Astrocyte (in vitro differentiated cells and primary cell): Measurements from ENCODE around the gene ANKRD28.
"Not testable (repeated sequence)": the region's sequence is repeated elsewhere in the genome, so short reads cannot be mapped to it uniquely, and the experiment has no call there.

ENCODE experiments used
- EZH2 ChIP-seq: IDR thresholded peaks from 2 replicates; pipeline ENCODE4 v1.6.1; 2012; ENCODE audit warnings: mild to moderate bottlenecking, low read length, inconsistent platforms; ENCODE audit not compliant: insufficient read depth
- TF ChIP-seq, protein P1 (sequence below): IDR thresholded peaks from 2 replicates; pipeline ENCODE4 v1.5.1; 2011; ENCODE audit warnings: low read depth, mild to moderate bottlenecking, inconsistent platforms, low read length, moderate library complexity; ENCODE audit not compliant: insufficient read depth

GRCh38 chr3:15841091-15841973 lies 43.6 kb upstream of the ANKRD28 start:
- TF ChIP-seq, protein P1, sequence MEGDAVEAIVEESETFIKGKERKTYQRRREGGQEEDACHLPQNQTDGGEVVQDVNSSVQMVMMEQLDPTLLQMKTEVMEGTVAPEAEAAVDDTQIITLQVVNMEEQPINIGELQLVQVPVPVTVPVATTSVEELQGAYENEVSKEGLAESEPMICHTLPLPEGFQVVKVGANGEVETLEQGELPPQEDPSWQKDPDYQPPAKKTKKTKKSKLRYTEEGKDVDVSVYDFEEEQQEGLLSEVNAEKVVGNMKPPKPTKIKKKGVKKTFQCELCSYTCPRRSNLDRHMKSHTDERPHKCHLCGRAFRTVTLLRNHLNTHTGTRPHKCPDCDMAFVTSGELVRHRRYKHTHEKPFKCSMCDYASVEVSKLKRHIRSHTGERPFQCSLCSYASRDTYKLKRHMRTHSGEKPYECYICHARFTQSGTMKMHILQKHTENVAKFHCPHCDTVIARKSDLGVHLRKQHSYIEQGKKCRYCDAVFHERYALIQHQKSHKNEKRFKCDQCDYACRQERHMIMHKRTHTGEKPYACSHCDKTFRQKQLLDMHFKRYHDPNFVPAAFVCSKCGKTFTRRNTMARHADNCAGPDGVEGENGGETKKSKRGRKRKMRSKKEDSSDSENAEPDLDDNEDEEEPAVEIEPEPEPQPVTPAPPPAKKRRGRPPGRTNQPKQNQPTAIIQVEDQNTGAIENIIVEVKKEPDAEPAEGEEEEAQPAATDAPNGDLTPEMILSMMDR: not testable (repeated sequence)
- not testable (repeated sequence) for TF ChIP-seq EZH2
